ENCODE data around the gene ALLC. TPM values are rescaled to one million over a fixed set of nuclear protein-coding genes. Genes with fewer than 3 reads are reported as not detected.
"Not testable (repeated sequence)": the region's sequence is repeated elsewhere in the genome, so short reads cannot be mapped to it uniquely, and the experiment has no call there.

Gene ALLC
- total RNA-seq, 1 donor from 2014 or later, result not detected

GRCh38 chr2:3618367-3618766 lies 39.6 kb upstream of the ALLC start:
- H3K4me3 Mint-ChIP-seq, result no peak overlapping the region
- no peak for DNase-seq (ENCODE audit: low spot score in 2 of 2, unreplicated experiment in 2 of 2)
- peaks cover 29% of the 10 kb centered on the region for H3K9me3 Mint-ChIP-seq
- peaks cover 3% of the 10 kb centered on the region for H3K27me3 Mint-ChIP-seq (ENCODE audit: low read depth)
- H3K36me3 Mint-ChIP-seq, result peaks cover 3% of the 10 kb centered on the region
- H3K27ac Mint-ChIP-seq, result no peak overlapping the region
- TF ChIP-seq CTCF (IDR thresholded peaks at IDR 0.05; ENCODE audit: unreplicated experiment), result no peak
- H3K4me1 Mint-ChIP-seq, result no peaks in the 10 kb centered on the region

- H3K4me1 Mint-ChIP-seq, result no peaks in the 10 kb centered on the region
- TF ChIP-seq CTCF (IDR thresholded peaks at IDR 0.05; ENCODE audit: unreplicated experiment), result no peak
- H3K4me3 Mint-ChIP-seq, result no peak overlapping the region
- no peak overlapping the region for H3K27ac Mint-ChIP-seq
- DNase-seq (ENCODE audit: low spot score in 2 of 2, unreplicated experiment in 2 of 2), result no peak
- H3K9me3 Mint-ChIP-seq, result peaks cover 29% of the 10 kb centered on the region
- peaks cover 3% of the 10 kb centered on the region for H3K27me3 Mint-ChIP-seq (ENCODE audit: low read depth)
- H3K36me3 Mint-ChIP-seq, result peaks cover 3% of the 10 kb centered on the region
Measured at GRCh38 chr2:3619033-3619432, 39.0 kb upstream of the ALLC start.

- not testable (repeated sequence) for H3K36me3 Mint-ChIP-seq; H3K27ac Mint-ChIP-seq; H3K27me3 Mint-ChIP-seq (ENCODE audit: low read depth); DNase-seq (ENCODE audit: low spot score in 2 of 2, unreplicated experiment in 2 of 2); H3K4me3 Mint-ChIP-seq; H3K4me1 Mint-ChIP-seq
- peaks cover 29% of the 10 kb centered on the region for H3K9me3 Mint-ChIP-seq
Measured at GRCh38 chr2:3619661-3620060, 38.3 kb upstream of the ALLC start.

GRCh38 chr2:3620834-3621233 lies 37.2 kb upstream of the ALLC start:
- TF ChIP-seq CTCF (IDR thresholded peaks at IDR 0.05; ENCODE audit: unreplicated experiment), result no peak
- no peak overlapping the region for H3K4me3 Mint-ChIP-seq
- DNase-seq (ENCODE audit: low spot score in 2 of 2, unreplicated experiment in 2 of 2), result no peak
- H3K27me3 Mint-ChIP-seq (ENCODE audit: low read depth), result peaks cover 3% of the 10 kb centered on the region
- H3K27ac Mint-ChIP-seq, result no peak overlapping the region
- no peaks in the 10 kb centered on the region for H3K36me3 Mint-ChIP-seq
- no peaks in the 10 kb centered on the region for H3K4me1 Mint-ChIP-seq
- H3K9me3 Mint-ChIP-seq, result peaks cover 29% of the 10 kb centered on the region

GRCh38 chr2:3622967-3623366 lies 35.0 kb upstream of the ALLC start:
- H3K27me3 Mint-ChIP-seq (ENCODE audit: low read depth), result peaks cover 3% of the 10 kb centered on the region
- no peak overlapping the region for H3K4me3 Mint-ChIP-seq
- no peak for TF ChIP-seq CTCF (IDR thresholded peaks at IDR 0.05; ENCODE audit: unreplicated experiment)
- no peaks in the 10 kb centered on the region for H3K36me3 Mint-ChIP-seq
- DNase-seq (ENCODE audit: low spot score in 2 of 2, unreplicated experiment in 2 of 2), result no peak
- H3K27ac Mint-ChIP-seq, result no peak overlapping the region
- no peaks in the 10 kb centered on the region for H3K4me1 Mint-ChIP-seq
- peaks cover 20% of the 10 kb centered on the region for H3K9me3 Mint-ChIP-seq

GRCh38 chr2:3624059-3624794 lies 33.8 kb upstream of the ALLC start:
- peaks cover 16% of the 10 kb centered on the region for H3K9me3 Mint-ChIP-seq
- H3K27me3 Mint-ChIP-seq (ENCODE audit: low read depth), result peaks cover 1% of the 10 kb centered on the region
- no peak overlapping the region for H3K27ac Mint-ChIP-seq
- no peak overlapping the region for H3K4me3 Mint-ChIP-seq
- H3K36me3 Mint-ChIP-seq, result no peaks in the 10 kb centered on the region
- peak in 1 of 2 experiments; percentile 17 for DNase-seq (ENCODE audit: low spot score in 2 of 2, unreplicated experiment in 2 of 2)
- no peaks in the 10 kb centered on the region for H3K4me1 Mint-ChIP-seq
- TF ChIP-seq CTCF (IDR thresholded peaks at IDR 0.05; ENCODE audit: unreplicated experiment), result no peak
